ENCODE data around the gene IRF2.

Gene IRF2

GRCh38 chr4:184474263-184475095 lies at the start of gene IRF2:
Gene IRF2 (minus strand): TSS chr4:184474550. CDS start chr4:184429064, 45,486 bp downstream.
- peak; percentile 98 for DNase-seq (ENCODE audit: low spot score)

GRCh38 chr4:184515606-184516005 lies 41.3 kb upstream of the IRF2 start:
- DNase-seq (ENCODE audit: low spot score), result no peak

- no peak for DNase-seq (ENCODE audit: low spot score)
Observed at GRCh38 chr4:184514121-184514988, 40.0 kb upstream of the IRF2 start.

- no peak for DNase-seq (ENCODE audit: low spot score)
Observed at GRCh38 chr4:184513802-184514120, 39.4 kb upstream of the IRF2 start.

GRCh38 chr4:184511156-184511555 lies 36.8 kb upstream of the IRF2 start:
- no peak for DNase-seq (ENCODE audit: low spot score)

DNA sequence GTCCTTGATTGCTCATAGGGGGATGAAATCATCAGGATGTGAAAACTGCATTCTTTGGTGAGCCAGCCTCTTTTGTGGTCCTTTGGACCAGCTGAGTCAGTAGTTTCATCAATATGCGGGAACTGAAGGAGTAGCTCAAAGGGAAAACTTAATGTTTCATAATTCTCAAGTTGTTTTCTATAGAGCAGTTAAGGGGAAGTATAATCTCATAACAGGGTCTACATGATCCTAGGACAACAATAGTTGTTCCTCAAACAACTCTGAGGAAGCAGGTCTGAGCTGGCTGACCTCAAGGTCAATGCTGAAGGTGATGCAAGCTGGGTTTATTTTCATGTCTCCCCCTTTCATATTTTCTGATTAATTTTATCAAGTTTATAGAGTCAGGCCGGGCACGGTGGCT lies 36.1 kb upstream of the IRF2 start:
- no peak for DNase-seq (ENCODE audit: low spot score)

DNA sequence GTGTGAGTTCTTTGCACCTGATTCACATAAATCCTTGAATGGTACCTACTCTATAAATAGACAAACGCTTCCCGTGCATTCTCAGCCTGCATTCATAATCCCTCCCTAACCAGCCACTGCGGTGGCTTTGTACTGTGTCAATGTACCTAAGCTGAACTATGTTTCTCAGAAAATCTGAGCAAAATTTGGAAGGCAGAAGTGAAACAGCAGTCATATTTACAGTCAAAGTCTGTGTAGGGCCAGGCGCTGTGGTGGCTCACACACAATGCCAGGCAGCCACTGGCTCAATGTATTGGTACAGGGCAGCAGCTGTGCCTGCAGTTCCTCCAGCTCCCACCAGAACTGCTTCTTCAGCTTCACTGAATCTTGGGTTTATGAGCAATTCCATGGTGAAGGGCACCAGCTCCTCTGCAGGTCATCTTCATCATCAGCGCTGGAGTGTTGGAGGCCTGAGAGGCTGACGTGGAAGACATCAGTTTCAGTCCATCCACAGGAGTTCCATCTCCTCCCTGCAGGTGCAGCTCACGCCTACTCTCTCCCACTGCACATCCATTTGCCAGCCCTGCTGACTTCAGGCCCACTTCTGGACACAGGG lies 32.3 kb upstream of the IRF2 start:
- peak; percentile 73 for DNase-seq (ENCODE audit: low spot score)

- DNase-seq (ENCODE audit: low spot score), result no peak
Observed at GRCh38 chr4:184504385-184504784, 30.0 kb upstream of the IRF2 start.

GRCh38 chr4:184503869-184504300 lies 29.5 kb upstream of the IRF2 start:
- DNase-seq (ENCODE audit: low spot score), result no peak

DNA sequence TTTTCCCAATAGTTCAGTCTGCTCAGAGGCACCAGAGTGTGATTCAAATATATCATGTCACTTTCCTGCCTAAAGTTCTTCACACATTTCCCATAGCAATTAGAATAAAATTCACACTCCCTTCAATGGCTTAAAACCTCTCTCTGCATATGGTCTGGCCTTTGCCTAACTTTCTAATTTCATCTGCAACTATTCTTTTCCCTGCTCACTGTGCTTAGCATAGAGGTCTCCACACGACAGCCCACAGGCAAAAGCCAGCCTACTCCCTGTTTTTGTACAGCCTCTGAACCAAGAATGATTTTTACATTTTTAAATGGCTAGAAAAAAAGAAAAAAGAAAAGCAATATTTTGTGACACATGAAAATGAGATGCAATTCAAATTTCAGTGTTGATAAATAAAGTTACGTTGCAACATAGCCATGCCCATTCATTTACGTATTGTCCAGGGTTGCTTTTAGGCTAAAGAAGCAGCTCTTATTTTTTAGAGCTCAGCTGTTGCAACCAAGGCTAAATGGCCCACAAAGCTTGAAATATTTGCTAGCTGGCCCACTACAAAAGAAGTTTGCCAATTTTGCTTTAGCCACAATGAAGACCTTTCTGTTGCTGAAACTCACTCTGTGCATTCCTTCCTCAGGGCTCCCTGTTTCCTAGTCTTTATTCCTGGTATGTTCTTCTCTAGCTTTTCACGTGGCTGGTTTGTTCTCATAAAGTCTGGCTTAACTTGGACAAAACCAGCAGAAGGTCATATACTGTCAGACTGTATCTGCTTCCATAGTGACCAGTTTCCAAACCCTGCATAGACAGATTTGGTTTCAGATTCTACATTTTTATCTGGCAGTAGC lies 26.6 kb upstream of the IRF2 start:
- DNase-seq (ENCODE audit: low spot score), result no peak

DNA sequence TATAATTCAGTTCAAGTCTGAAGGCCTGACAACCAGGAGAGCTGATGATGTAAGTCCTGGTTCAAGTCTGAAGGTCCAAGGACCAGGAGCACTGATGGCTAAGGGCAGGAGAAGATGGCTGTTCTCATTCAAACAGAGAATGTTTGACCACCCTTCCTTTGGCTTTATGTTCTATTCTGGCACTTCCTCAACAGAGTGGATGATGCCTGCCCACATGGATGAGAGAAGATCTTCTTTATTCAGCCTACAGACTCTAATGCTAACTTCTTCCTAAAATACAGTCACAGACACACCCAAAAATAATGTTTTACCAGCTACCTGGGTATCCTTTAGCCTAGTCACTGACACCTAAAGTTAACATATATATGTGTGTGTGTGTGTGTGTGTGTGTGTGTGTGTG lies 25.6 kb upstream of the IRF2 start:
- no peak for DNase-seq (ENCODE audit: low spot score)

DNA sequence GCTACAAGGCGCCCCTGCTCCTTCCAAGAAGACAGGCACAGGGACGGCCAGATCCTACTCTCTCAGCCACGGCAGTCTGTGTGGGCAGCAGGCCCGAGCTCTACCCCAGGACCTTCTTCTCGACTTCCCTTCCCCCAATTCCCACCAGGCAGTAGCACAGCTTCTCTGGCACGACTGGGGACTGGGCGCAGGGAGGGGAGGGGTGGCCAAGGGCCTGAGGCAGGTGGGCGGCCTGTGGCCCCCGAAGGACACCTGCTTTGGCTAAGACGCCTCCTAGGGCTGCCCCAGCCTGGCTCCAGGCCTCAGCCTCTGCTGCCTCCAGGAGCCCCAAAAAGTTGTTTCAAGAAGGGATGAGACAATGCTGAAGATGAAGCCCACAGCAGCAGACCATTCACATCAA lies 24.2 kb upstream of the IRF2 start:
- DNase-seq (ENCODE audit: low spot score), result no peak

DNA sequence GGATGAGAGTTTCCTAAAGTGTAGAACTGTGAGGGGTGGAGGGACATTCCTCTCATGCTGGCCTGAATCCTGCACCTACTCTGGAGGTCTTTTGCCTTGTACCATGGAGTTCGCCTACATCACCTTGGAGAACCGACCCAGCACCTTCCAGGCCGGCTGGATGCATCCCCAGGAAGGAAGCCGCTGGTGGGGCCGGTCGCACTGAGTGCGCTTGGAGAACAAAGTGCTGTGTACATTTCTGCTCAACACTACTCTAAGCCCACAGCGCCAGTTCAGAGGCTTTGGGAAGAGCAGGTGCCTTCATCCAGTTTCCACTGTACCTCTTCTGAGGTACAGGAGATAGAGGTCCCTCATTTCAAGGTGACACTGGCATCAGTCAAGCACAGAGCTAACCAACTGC lies 15.4 kb upstream of the IRF2 start:
- no peak for DNase-seq (ENCODE audit: low spot score)

- DNase-seq (ENCODE audit: low spot score), result no peak
Observed at GRCh38 chr4:184487503-184487902, 13.2 kb upstream of the IRF2 start.

- DNase-seq (ENCODE audit: low spot score), result no peak
Observed at GRCh38 chr4:184485279-184485678, 10.9 kb upstream of the IRF2 start.

DNA sequence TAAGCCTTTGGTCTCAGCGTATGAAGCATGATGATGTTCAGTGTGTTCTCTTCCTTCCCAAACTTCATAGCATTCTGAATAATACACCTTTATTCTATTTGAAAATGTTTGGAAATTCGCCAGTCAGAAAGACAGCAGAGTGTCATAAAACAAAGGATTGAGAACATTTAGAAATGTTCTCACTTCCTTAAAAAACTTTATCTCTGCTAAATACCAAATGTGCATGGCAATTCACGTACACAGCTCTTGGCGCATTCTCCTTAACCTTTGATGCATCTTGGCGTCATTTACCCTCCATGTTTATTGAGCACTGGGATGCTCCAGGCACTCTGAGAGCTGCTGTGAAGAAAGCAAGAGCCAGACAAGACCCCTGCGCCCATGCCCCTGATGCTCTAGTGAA lies 7.2 kb upstream of the IRF2 start:
- DNase-seq (ENCODE audit: low spot score), result no peak

- DNase-seq (ENCODE audit: low spot score), result no peak
Observed at GRCh38 chr4:184479516-184479950, 5.2 kb upstream of the IRF2 start.

DNA sequence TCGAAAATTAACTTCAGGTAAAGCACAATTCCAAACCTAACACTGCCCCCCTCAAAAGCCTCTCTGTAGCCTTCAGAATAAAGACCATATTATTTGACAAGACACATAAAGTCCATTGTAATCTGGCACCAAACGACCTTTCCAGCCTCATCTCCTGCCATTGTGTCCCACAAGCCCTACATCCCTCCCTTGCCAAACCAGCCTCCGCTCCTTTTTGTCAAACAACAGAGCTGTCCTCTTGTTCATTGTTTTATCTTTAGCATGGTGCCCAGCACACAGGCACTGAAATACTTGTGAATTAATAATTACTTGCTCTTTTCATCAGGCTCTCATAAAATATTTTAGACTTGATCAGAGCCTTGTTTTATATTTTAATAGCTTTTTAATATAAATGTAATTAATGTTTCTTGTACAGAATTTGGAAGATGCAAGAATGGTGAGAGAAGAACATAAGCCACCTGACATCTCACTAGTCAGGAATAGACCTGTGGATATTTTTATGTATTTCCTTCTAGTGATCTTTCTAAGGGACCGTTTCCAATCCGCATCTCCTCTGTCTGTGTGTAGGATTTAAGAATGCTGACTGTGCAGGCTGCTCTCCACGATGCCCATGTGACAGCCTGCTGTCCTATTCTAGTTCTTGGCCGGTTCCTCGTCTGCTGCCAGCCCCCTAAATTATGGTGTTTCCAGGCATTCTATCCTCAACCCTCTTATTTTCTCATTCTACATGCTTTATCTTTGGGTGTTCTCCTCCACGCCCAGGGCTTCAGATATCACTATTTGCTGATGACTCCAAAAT lies 3.0 kb upstream of the IRF2 start:
- no peak for DNase-seq (ENCODE audit: low spot score)

- no peak for DNase-seq (ENCODE audit: low spot score)
Observed at GRCh38 chr4:184476695-184477094, 2.3 kb upstream of the IRF2 start.

DNA sequence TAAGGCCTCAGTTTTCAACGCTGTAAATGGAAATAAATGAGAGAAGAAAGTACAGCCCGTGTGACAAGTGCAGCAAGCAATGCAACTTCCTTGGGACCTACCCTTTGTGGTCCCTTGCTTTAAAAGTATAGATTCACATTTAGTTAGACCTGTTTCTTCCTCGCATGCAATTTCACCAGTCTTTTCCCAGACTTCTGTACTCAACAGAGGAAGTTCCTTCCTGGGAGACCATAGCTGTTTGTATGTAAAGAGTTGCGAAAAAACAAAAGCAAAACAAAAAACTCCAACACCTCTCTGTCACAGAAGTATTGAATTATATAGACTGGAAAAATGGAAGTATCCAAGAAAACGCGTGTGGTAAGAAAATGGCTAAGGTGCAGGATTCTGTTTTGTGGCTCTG lies 1.1 kb upstream of the IRF2 start:
- no peak for DNase-seq (ENCODE audit: low spot score)

GRCh38 chr4:184475096-184475461 lies 729 bp upstream of the IRF2 start:
- DNase-seq (ENCODE audit: low spot score), result peak; percentile 65

Data from NAMALWA (cell line).